SK-N-MC (cell line): Measurements from ENCODE around the gene HIBADH.

Source experiments
- EZH2 ChIP-seq: fragments of 200-600 bp; sonication (generic); IDR thresholded peaks from one replicate; pipeline ENCODE4 v1.6.1; 2017; ENCODE audit warnings: antibody characterized with exemption
- FOXP2 ChIP-seq: optimal IDR thresholded peaks from 2 replicates; pipeline ENCODE3; 2011; ENCODE audit warnings: mild to moderate bottlenecking, moderate library complexity; ENCODE audit not compliant: insufficient read depth; ENCODE audit errors: extremely low read length, control extremely low read depth
- POLR2AphosphoS5 ChIP-seq: IDR thresholded peaks from 2 replicates; pipeline ENCODE4 v1.6.1; 2012; ENCODE audit warnings: mild to moderate bottlenecking, low read depth, low read length, borderline replicate concordance

GRCh38 chr7:27640884-27641574 is 21.7 kb downstream of the HIBADH start:
- TF ChIP-seq EZH2 (no peak), POLR2AphosphoS5 (no peak), FOXP2 (no peak)
